ENCODE data around the gene ABLIM1. TPM values are rescaled to one million over a fixed set of nuclear protein-coding genes. Genes with fewer than 3 reads are reported as not detected.

Gene ABLIM1
- total RNA-seq, 2 experiments from 2014 or later, result 114 to 116 TPM

GRCh38 chr10:114624951-114625780 is 32.9 kb downstream of the ABLIM1 start:
- no peak overlapping the region for H3K4me3 Mint-ChIP-seq
- DNase-seq, result no peak
- peaks cover 6% of the 10 kb centered on the region for H3K9me3 Mint-ChIP-seq
- H3K36me3 Mint-ChIP-seq, result no peaks in the 10 kb centered on the region
- H3K27ac Mint-ChIP-seq, result no peak overlapping the region
- H3K4me1 Mint-ChIP-seq, result no peaks in the 10 kb centered on the region
- peaks cover 6% of the 10 kb centered on the region for H3K27me3 Mint-ChIP-seq

- no peaks in the 10 kb centered on the region for H3K4me1 Mint-ChIP-seq
- H3K36me3 Mint-ChIP-seq, result no peaks in the 10 kb centered on the region
- H3K27ac Mint-ChIP-seq, result no peak overlapping the region
- H3K27me3 Mint-ChIP-seq, result peaks cover 4% of the 10 kb centered on the region
- no peak for DNase-seq
- peaks cover 6% of the 10 kb centered on the region for H3K9me3 Mint-ChIP-seq
- no peak overlapping the region for H3K4me3 Mint-ChIP-seq
These were observed 33.7 kb downstream of the ABLIM1 start for GRCh38 chr10:114624422-114624821.

- no peaks in the 10 kb centered on the region for H3K27me3 Mint-ChIP-seq
- no peak for DNase-seq
- no peak overlapping the region for H3K27ac Mint-ChIP-seq
- H3K36me3 Mint-ChIP-seq, result no peaks in the 10 kb centered on the region
- peaks cover 6% of the 10 kb centered on the region for H3K9me3 Mint-ChIP-seq
- no peaks in the 10 kb centered on the region for H3K4me1 Mint-ChIP-seq
- H3K4me3 Mint-ChIP-seq, result no peak overlapping the region
These were observed 34.3 kb downstream of the ABLIM1 start for GRCh38 chr10:114623661-114624294.

DNA sequence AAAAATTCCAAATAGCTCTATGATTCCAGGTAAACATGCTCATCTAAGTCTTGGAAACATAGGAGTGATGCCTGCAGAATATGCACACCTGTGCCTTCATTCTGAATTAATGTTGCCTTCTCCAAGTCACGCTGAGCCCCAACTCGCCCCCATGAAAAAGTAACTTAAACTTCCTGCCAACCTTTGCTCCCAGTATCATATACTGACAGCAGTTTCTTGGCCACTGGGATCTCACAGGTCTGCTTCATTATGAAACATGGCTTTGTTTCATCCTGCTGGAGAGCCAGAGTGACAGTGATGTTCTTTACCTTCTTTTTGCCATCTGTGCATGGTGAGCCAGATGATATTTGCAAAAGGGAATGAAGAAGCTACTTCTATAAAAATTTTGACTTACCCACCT is 34.9 kb downstream of the ABLIM1 start:
- Mint-ChIP-seq H3K36me3 (no peaks in the 10 kb centered on the region), H3K27ac (no peak overlapping the region), H3K27me3 (no peaks in the 10 kb centered on the region), H3K9me3 (peaks cover 6% of the 10 kb centered on the region), H3K4me1 (no peaks in the 10 kb centered on the region), H3K4me3 (no peak overlapping the region)
- DNase-seq, result no peak

DNA sequence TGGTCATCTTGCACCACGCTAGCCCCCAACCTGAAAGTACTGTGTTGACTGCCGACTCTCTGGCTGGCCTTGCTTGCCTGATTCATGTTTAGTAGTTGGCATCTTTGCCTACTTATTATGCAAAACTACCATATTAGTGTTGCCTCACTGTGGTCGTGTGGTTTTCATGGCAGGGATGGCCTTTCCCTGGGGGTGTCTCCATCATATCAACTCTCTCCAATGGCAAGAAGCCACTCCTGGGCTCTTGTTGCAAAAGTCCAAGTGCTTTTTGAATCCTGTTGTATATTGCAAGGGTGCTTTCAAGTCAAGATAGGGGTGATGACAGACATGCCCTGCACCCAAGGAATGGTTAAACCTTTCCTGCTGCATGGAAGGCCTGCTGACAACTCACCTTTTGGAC is 39.4 kb downstream of the ABLIM1 start:
- Mint-ChIP-seq H3K9me3 (peaks cover 2% of the 10 kb centered on the region), H3K36me3 (no peaks in the 10 kb centered on the region), H3K27me3 (no peaks in the 10 kb centered on the region), H3K4me3 (no peak overlapping the region), H3K27ac (no peak overlapping the region), H3K4me1 (peaks cover 8% of the 10 kb centered on the region)
- DNase-seq, result no peak

- H3K36me3 Mint-ChIP-seq, result no peaks in the 10 kb centered on the region
- no peaks in the 10 kb centered on the region for H3K27me3 Mint-ChIP-seq
- peaks cover 8% of the 10 kb centered on the region for H3K4me1 Mint-ChIP-seq
- no peak overlapping the region for H3K4me3 Mint-ChIP-seq
- DNase-seq, result no peak
- peaks cover 1% of the 10 kb centered on the region for H3K9me3 Mint-ChIP-seq
- no peak overlapping the region for H3K27ac Mint-ChIP-seq
These were observed 41.6 kb downstream of the ABLIM1 start for GRCh38 chr10:114616516-114616915.

DNA sequence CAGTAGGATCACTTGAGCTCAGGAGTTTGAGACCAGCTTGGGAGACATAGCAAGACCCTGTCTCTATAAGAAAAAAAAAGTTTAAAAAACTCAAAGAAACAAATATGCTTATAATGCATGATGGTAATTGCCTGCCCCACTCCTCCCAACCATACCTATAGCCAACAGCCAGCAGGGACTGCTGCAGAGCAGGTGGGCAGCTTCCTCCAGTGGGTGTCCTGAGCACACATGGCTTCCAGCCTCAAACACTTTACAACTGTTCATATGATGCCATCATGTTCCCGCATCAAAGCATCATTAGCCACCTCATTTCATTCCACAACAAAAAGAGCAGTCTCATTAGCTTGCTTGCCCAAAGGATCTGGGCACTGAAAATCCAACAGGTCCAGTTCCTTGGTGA is 42.0 kb downstream of the ABLIM1 start:
- no peak for DNase-seq
- no peak overlapping the region for H3K27ac Mint-ChIP-seq
- H3K27me3 Mint-ChIP-seq, result no peaks in the 10 kb centered on the region

DNA sequence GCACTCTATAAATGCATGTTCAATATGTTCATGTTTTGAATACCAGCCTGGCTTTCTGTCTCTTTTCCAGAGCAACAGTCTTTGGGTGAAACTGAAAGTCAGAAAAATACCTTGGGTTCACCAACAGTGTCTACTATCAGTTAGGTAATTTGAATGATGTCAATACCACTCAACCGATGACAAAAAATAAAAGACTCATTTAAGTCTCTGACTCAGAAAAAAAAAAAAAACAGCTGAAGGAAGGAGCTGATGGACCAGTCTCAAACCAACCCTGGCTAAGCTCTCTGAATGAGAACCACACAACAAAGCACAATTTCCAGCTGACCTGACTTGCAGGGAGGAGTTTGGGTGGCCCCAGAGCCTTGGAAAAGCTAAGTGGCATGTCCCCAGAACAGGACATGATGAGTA is 42.5 kb downstream of the ABLIM1 start:
- DNase-seq, result no peak

More for the DNA sequence above, 42.0 kb downstream of the ABLIM1 start:
- Mint-ChIP-seq H3K4me1 (peaks cover 8% of the 10 kb centered on the region), H3K36me3 (no peaks in the 10 kb centered on the region), H3K4me3 (no peak overlapping the region), H3K9me3 (no peaks in the 10 kb centered on the region)

GRCh38 chr10:114613237-114613979 is 44.7 kb downstream of the ABLIM1 start:
- Mint-ChIP-seq H3K9me3 (no peaks in the 10 kb centered on the region), H3K27ac (no peak overlapping the region), H3K4me1 (peaks cover 8% of the 10 kb centered on the region), H3K36me3 (no peaks in the 10 kb centered on the region), H3K27me3 (no peaks in the 10 kb centered on the region), H3K4me3 (no peak overlapping the region)
- DNase-seq, result no peak

More for the DNA sequence above, 42.5 kb downstream of the ABLIM1 start:
- no peak overlapping the region for H3K27ac Mint-ChIP-seq
- H3K9me3 Mint-ChIP-seq, result no peaks in the 10 kb centered on the region
- H3K4me3 Mint-ChIP-seq, result no peak overlapping the region
- no peaks in the 10 kb centered on the region for H3K36me3 Mint-ChIP-seq
- H3K27me3 Mint-ChIP-seq, result no peaks in the 10 kb centered on the region
- peaks cover 8% of the 10 kb centered on the region for H3K4me1 Mint-ChIP-seq

DNA sequence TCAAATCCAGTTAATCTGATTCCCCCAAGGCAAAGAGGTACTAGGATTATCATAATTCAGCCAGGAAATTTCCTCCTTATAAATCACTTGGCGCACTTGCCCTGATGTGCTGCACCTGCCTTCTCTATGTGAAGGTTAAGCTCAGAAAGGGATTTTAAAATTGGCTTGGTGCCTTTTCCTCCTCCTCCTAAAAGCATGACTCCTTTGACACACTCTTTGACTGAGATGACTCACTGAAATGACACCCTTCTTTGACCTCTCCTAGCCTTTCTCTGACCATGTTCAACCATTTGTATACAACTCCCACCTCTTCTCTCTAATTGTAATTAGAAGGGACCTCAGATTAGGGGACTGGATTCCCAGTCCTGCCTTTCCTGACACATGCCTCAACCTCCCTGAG is 46.5 kb downstream of the ABLIM1 start:
- Mint-ChIP-seq H3K4me1 (peaks cover 8% of the 10 kb centered on the region), H3K27ac (no peak overlapping the region), H3K27me3 (peaks cover 3% of the 10 kb centered on the region), H3K36me3 (no peaks in the 10 kb centered on the region), H3K9me3 (no peaks in the 10 kb centered on the region), H3K4me3 (no peak overlapping the region)
- DNase-seq, result no peak

- no peaks in the 10 kb centered on the region for H3K9me3 Mint-ChIP-seq
- H3K27me3 Mint-ChIP-seq, result peaks cover 6% of the 10 kb centered on the region
- no peak overlapping the region for H3K27ac Mint-ChIP-seq
- no peak for DNase-seq
- no peaks in the 10 kb centered on the region for H3K36me3 Mint-ChIP-seq
- no peak overlapping the region for H3K4me3 Mint-ChIP-seq
- no peaks in the 10 kb centered on the region for H3K4me1 Mint-ChIP-seq
These were observed 48.3 kb downstream of the ABLIM1 start for GRCh38 chr10:114609518-114610426.

- Mint-ChIP-seq H3K36me3 (no peaks in the 10 kb centered on the region), H3K27ac (no peak overlapping the region), H3K9me3 (no peaks in the 10 kb centered on the region), H3K4me1 (no peaks in the 10 kb centered on the region), H3K27me3 (peaks cover 6% of the 10 kb centered on the region), H3K4me3 (no peak overlapping the region)
- no peak for DNase-seq
These were observed 50.6 kb downstream of the ABLIM1 start for GRCh38 chr10:114607358-114607998.

- no peak for DNase-seq
- no peak overlapping the region for H3K4me3 Mint-ChIP-seq
- no peak overlapping the region for H3K27ac Mint-ChIP-seq
- no peaks in the 10 kb centered on the region for H3K9me3 Mint-ChIP-seq
- no peaks in the 10 kb centered on the region for H3K4me1 Mint-ChIP-seq
- peaks cover 6% of the 10 kb centered on the region for H3K27me3 Mint-ChIP-seq
- H3K36me3 Mint-ChIP-seq, result no peaks in the 10 kb centered on the region
These were observed 52.8 kb downstream of the ABLIM1 start for GRCh38 chr10:114605155-114605797.

Measured in activated naive CD8-positive, alpha-beta T cell treated with anti-CD3 and anti-CD28 coated beads for 36 hours (primary cell).